ENCODE measurements around the gene ARHGEF6.

The ARHGEF6 gene

GRCh38 chrX:136691028-136691809, 89.5 kb downstream of the ARHGEF6 start:
- DNase-seq (ENCODE audit: low read depth in 2 of 2), result no peak

- DNase-seq (ENCODE audit: low read depth in 2 of 2), result no peak
Observed at GRCh38 chrX:136689436-136689835, 91.3 kb downstream of the ARHGEF6 start.

- DNase-seq (ENCODE audit: low read depth in 2 of 2), result no peak
Observed at GRCh38 chrX:136687457-136687856, 93.3 kb downstream of the ARHGEF6 start.

- DNase-seq (ENCODE audit: low read depth in 2 of 2), result no peak
Observed at GRCh38 chrX:136684120-136684519, 96.6 kb downstream of the ARHGEF6 start.

- DNase-seq (ENCODE audit: low read depth in 2 of 2), result no peak
Observed at GRCh38 chrX:136679531-136679930, 101.2 kb downstream of the ARHGEF6 start.

- no peak for DNase-seq (ENCODE audit: low read depth in 2 of 2)
Observed at GRCh38 chrX:136674270-136674985, 106.3 kb downstream of the ARHGEF6 start.

- no peak for DNase-seq (ENCODE audit: low read depth in 2 of 2)
Observed at GRCh38 chrX:136671006-136671610, 109.6 kb downstream of the ARHGEF6 start.

DNA sequence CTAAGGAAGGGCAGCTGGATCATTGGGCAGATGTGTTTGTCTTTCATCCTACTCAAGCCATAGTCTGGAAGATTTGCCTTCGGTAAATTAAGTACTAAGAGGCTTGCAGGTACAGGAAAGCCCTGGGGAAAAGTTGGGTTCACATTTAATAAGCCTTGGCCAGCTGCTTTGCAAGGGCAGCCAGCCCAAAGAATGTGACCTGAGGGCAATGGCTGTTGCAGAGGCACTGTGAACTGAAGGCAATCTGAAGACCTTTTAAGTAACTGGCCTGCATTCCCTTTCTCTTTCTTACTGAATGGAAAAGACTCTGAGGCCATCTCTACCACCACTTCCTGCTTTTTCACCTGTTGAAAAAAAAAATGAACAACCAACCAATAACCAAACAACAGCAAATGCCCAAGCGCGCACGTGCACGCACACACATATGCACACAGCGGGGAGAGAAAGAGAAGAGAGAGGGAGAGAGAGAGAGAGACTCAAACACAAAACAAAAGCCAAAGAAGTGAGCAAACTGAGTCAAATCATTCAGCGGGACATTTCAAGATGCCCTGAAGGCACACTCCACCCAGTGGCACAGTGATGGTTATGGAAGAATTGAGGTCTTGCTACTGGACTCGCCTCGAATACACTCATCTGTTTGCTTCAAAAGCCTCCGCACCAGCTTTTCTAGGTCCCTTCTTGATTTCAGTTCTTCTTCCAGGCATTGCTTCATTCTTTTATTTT, 113.1 kb downstream of the ARHGEF6 start:
- DNase-seq (ENCODE audit: low read depth in 2 of 2), result no peak

GRCh38 chrX:136666088-136666487, 114.6 kb downstream of the ARHGEF6 start:
- no peak for DNase-seq (ENCODE audit: low read depth in 2 of 2)

DNA sequence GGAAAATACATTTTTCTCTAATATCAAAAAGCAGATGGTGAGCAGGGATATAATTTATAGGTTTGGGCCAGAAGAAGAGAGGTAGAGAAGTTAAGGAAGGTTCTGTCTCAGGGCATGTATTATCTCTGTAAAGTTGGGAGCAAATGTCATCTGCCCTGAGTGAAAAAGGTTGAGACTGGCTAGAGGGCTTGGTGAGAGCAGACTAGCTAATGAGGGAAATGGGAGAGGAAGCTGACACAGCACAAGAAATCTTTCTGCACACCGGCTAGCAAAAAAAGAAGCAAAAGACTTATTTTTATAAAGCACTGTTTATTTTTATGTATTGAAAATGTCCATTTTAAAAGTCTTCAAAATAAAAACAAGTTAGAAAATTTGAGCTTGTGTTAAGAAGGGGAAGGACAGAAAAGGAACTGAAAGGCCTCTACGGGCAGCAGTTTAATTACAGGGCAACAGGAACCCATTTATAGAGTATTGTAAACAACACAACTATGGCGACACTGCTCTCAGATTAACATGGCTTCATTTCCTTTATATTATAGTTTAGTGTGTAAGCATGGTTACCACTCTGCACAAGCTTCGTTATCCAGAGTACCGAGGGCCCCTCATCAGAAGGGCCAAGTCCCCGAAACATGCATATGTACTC, 115.4 kb downstream of the ARHGEF6 start:
- no peak for DNase-seq (ENCODE audit: low read depth in 2 of 2)

DNA sequence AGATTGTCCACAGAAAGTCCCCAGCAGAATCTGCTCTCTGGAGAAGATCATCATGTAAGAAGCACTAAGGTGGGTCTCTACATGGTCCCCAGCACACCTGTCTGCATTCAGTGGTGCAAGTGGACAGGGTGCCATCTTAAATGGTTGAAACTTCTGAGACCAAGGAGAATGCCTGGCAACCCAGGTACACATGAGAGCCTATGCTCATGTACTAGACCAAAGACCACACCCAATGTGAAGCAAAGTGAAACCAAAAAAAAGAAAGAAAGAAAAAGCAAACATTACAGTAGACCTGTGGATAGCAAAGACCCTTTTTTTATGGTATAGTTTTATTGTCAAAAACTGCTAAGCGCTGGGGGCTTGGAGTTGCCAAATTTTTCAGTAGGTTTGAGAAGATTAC, 117.8 kb downstream of the ARHGEF6 start:
- no peak for DNase-seq (ENCODE audit: low read depth in 2 of 2)

GRCh38 chrX:136662104-136662503, 118.6 kb downstream of the ARHGEF6 start:
- DNase-seq (ENCODE audit: low read depth in 2 of 2), result no peak

- no peak for DNase-seq (ENCODE audit: low read depth in 2 of 2)
Observed at GRCh38 chrX:136660896-136661295, 119.8 kb downstream of the ARHGEF6 start.

GRCh38 chrX:136659174-136659573, 121.6 kb downstream of the ARHGEF6 start:
- DNase-seq (ENCODE audit: low read depth in 2 of 2), result no peak

GRCh38 chrX:136658151-136658550, 122.6 kb downstream of the ARHGEF6 start:
- DNase-seq (ENCODE audit: low read depth in 2 of 2), result no peak

- no peak for DNase-seq (ENCODE audit: low read depth in 2 of 2)
Observed at GRCh38 chrX:136656361-136656964, 124.3 kb downstream of the ARHGEF6 start.

GRCh38 chrX:136652822-136653723, 127.7 kb downstream of the ARHGEF6 start:
- DNase-seq (ENCODE audit: low read depth in 2 of 2), result no peak

GRCh38 chrX:136650811-136651210, 129.9 kb downstream of the ARHGEF6 start:
- DNase-seq (ENCODE audit: low read depth in 2 of 2), result no peak

DNA sequence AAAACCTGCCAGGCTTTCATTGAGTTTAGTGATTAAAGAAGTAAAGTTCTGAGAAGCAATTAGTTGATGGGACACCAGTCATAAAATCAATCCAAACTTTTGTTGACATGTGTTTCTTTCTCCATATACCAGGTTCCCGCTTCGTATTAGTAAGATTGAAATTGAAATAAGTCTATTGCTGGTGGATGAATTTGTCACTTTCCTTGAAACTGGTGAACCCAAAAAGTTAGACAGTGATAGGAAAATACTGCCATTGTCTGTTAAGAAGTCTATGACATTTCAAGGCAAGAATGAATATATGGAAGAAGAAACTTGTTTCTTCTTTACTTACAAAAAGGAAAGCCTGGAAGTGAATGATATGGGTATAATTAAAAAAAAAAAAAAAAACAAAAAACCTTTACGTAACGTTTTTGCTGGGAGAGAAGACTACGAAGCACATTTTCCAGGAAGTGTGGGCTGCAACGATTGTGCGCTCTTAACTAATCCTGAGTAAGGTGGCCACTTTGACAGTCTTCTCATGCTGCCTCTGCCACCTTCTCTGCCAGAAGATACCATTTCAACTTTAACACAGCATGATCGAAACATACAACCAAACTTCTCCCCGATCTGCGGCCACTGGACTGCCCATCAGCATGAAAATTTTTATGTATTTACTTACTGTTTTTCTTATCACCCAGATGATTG, 132.9 kb downstream of the ARHGEF6 start, which contains the start of gene CD40LG:
Gene CD40LG, plus strand, starts transcription at position 482 of the 684 bp plus-strand sequence. Its CDS starts 91 bp downstream, at position 573.
- no peak for DNase-seq (ENCODE audit: low read depth in 2 of 2)
